HCT116 (cell line): ENCODE data around the gene OS9. TPM values are rescaled to one million over a fixed set of nuclear protein-coding genes. Genes with fewer than 3 reads are reported as not detected.
"Not testable (repeated sequence)": the region's sequence is repeated elsewhere in the genome, so short reads cannot be mapped to it uniquely, and the experiment has no call there.

Experiments used
- ATAC-seq: fragments of 200-7000 bp; cut with Tn5 transposase; 2 replicates; pipeline ENCODE4 v1.9.1; 2020; ENCODE audit warnings: mild to moderate bottlenecking, moderate library complexity
- BruUV-seq: library from RNA; stranded (reverse); fragments of 400-500 nt; replicated peaks from 2 replicates; lab custom pipeline; 2021; lab: Mats Ljungman, UMichigan
- CTCF ChIA-PET: fragments of 300-600 bp; sonication (Branson Sonifier 250); formaldehyde crosslinking; loops from one replicate; lab custom pipeline; 2021; ENCODE audit warnings: antibody characterized with exemption; lab: Charles Lee
- POLR2A ChIA-PET: fragments of 300-600, 350-600 bp; sonication (Branson Sonifier 250); formaldehyde crosslinking; loops from one replicate; lab custom pipeline; 2021; ENCODE audit warnings: antibody characterized with exemption; lab: Charles Lee
- RAD21 ChIA-PET, 2 experiments: fragments of 300-600 bp; sonication (Branson Sonifier 250); formaldehyde crosslinking; loops; one replicate each; lab custom pipeline; 2023; ENCODE audit warnings: low total read pairs in 2 of 2; ENCODE audit not compliant: uncharacterized antibody in 2 of 2, unreplicated experiment in 2 of 2, low non-redundant PET in 1 of 2; lab: Charles Lee
- DNase-seq: peaks from one replicate; pipeline ENCODE4 v3.0.0-alpha.2; 2010; ENCODE audit warnings: low read depth, low spot score
- H2AFZ ChIP-seq: fragments of 200-600 bp; shearing (Covaris generic), sonication (generic); 2 replicates; pipeline ENCODE4 v1.6.1; 2017; ENCODE audit warnings: low read depth, mixed run types, mixed read lengths, antibody characterized with exemption, low read length; ENCODE audit not compliant: poor library complexity, severe bottlenecking
- H3K27ac ChIP-seq: 2 replicates; pipeline ENCODE4 v1.5.1; 2012; ENCODE audit warnings: low read depth, low read length
- H3K27me3 ChIP-seq: fragments of 200-600 bp; sonication (generic); 2 replicates; pipeline ENCODE4 v1.6.1; 2016; ENCODE audit warnings: mixed run types, low read length, mixed read lengths; ENCODE audit not compliant: insufficient read depth
- H3K36me3 ChIP-seq, 2 experiments: fragments of 200-500 bp in 1 of 2; fragments of 200-600 bp in 1 of 2; sonication (Bioruptor generic) in 1 of 2; sonication (generic) in 1 of 2; 2 replicates each; pipeline versions ENCODE4 v1.5.1 to v1.6.1; 2014 to 2016; ENCODE audit warnings: low read length in 2 of 2, inconsistent platforms in 1 of 2, mixed read lengths in 1 of 2, mixed run types in 1 of 2; ENCODE audit not compliant: insufficient read depth in 2 of 2, control insufficient read depth in 1 of 2
- H3K4me1 ChIP-seq, 2 experiments: fragments of 200-600 bp in 1 of 2; sonication (generic) in 1 of 2; 2 replicates each; pipeline versions ENCODE4 v1.5.1 to v1.6.1; 2012 to 2017; ENCODE audit warnings: low read length in 2 of 2, inconsistent platforms in 1 of 2, mild to moderate bottlenecking in 1 of 2, mixed read lengths in 1 of 2, mixed run types in 1 of 2, moderate library complexity in 1 of 2; ENCODE audit not compliant: insufficient read depth in 2 of 2, control insufficient read depth in 1 of 2
- H3K4me2 ChIP-seq: fragments of 200-600 bp; sonication (generic); 2 replicates; pipeline ENCODE4 v1.6.1; 2017; ENCODE audit warnings: mixed run types, low read length, mixed read lengths
- H3K4me3 ChIP-seq, 2 experiments: fragments of 200-600 bp in 1 of 2; sonication (generic) in 1 of 2; replicated peaks in 1 of 2; 2 replicates each; pipeline ENCODE4 v1.5.1; 2011 to 2016; ENCODE audit warnings: low read length in 2 of 2, control low read depth in 1 of 2, low read depth in 1 of 2, mild to moderate bottlenecking in 1 of 2, mixed read lengths in 1 of 2, mixed run types in 1 of 2
- H3K79me2 ChIP-seq: fragments of 200-600 bp; sonication (generic); 2 replicates; pipeline ENCODE4 v1.6.1; 2017; ENCODE audit warnings: mild to moderate bottlenecking, mixed run types, low read length, moderate library complexity, mixed read lengths; ENCODE audit not compliant: insufficient read depth
- H3K9ac ChIP-seq: fragments of 200-600 bp; sonication (generic); 2 replicates; pipeline ENCODE4 v1.6.1; 2016; ENCODE audit warnings: low read length, mixed read lengths
- H3K9me2 ChIP-seq: fragments of 200-600 bp; sonication (generic), shearing (Covaris generic); 2 replicates; pipeline ENCODE4 v1.6.1; 2017; ENCODE audit warnings: mixed run types, mild to moderate bottlenecking, moderate library complexity; ENCODE audit not compliant: insufficient read depth
- H3K9me3 ChIP-seq, 2 experiments: fragments of 200-500 bp in 1 of 2; fragments of 200-600 bp in 1 of 2; sonication (Bioruptor generic) in 1 of 2; sonication (generic) in 1 of 2; 2 replicates each; pipeline ENCODE4 v1.6.1; 2014 to 2017; ENCODE audit warnings: low read length in 2 of 2, mixed read lengths in 2 of 2, inconsistent platforms in 1 of 2, low read depth in 1 of 2, mild to moderate bottlenecking in 1 of 2, mixed run types in 1 of 2, moderate library complexity in 1 of 2; ENCODE audit not compliant: control insufficient read depth in 1 of 2, insufficient read depth in 1 of 2
- H4K20me1 ChIP-seq: fragments of 200-600 bp; sonication (generic), shearing (Covaris generic); 2 replicates; pipeline ENCODE4 v1.6.1; 2017; ENCODE audit warnings: mixed run types, mild to moderate bottlenecking, moderate library complexity; ENCODE audit not compliant: insufficient read depth
- ATF3 ChIP-seq: IDR thresholded peaks from 2 replicates; pipeline ENCODE4 v1.6.1; 2012
- CBX3 ChIP-seq: IDR thresholded peaks from 2 replicates; pipeline ENCODE4 v1.6.1; 2012; ENCODE audit warnings: low read depth
- CEBPB ChIP-seq: IDR thresholded peaks from 2 replicates; pipeline ENCODE4 v1.6.1; 2012; ENCODE audit warnings: low read depth
- EGR1 ChIP-seq: IDR thresholded peaks from 2 replicates; pipeline ENCODE4 v1.6.1; 2012; ENCODE audit warnings: low read depth
- ELF1 ChIP-seq: IDR thresholded peaks from 2 replicates; pipeline ENCODE4 v1.6.1; 2012; ENCODE audit warnings: low read depth, borderline replicate concordance
- EZH2 ChIP-seq: fragments of 200-600 bp; sonication (generic); IDR thresholded peaks from 2 replicates; pipeline ENCODE4 v1.6.1; 2017; ENCODE audit warnings: antibody characterized with exemption, mixed run types
- FOSL1 ChIP-seq: IDR thresholded peaks from 2 replicates; pipeline ENCODE4 v1.6.1; 2012; ENCODE audit warnings: low read depth
- JUND ChIP-seq: IDR thresholded peaks from 2 replicates; pipeline ENCODE4 v1.6.1; 2012
- SIN3A ChIP-seq: IDR thresholded peaks from 2 replicates; pipeline ENCODE4 v1.6.1; 2012; ENCODE audit warnings: low read depth
- SP1 ChIP-seq: IDR thresholded peaks from 2 replicates; pipeline ENCODE4 v1.6.1; 2012; ENCODE audit warnings: low read depth
- SRF ChIP-seq: IDR thresholded peaks from 2 replicates; pipeline ENCODE4 v1.6.1; 2012; ENCODE audit warnings: low read depth
- TCF7L2 ChIP-seq: IDR thresholded peaks from 2 replicates; pipeline ENCODE4 v1.7.0; 2011; ENCODE audit warnings: borderline replicate concordance, inconsistent platforms; ENCODE audit not compliant: insufficient read depth, insufficient read length; ENCODE audit errors: extremely low read depth
- ZFX ChIP-seq: fragments of 450-650 bp; IDR thresholded peaks from 2 replicates; pipeline ENCODE4 v1.6.1; 2017
- ZNF274 ChIP-seq: fragments of 200-500 bp; sonication (Bioruptor generic); IDR thresholded peaks from 2 replicates; pipeline ENCODE4 v1.6.1; 2014; ENCODE audit warnings: mild to moderate bottlenecking, low read depth, low read length, inconsistent platforms
- intact Hi-C: fragments of 100-400 bp; cut with micrococcal nuclease; formaldehyde crosslinking; loops from 2 replicates; pipeline ENCODE4 v1.10.0; 2022
- total RNA-seq: library from RNA; stranded (reverse); gene quantifications from one replicate; pipeline ENCODE4 v1.2.1, GENCODE V29; 2021; ENCODE audit not compliant: unreplicated experiment
- TF ChIP-seq, protein P1 (sequence below): IDR thresholded peaks from 2 replicates; pipeline ENCODE4 v1.6.1; 2011; ENCODE audit warnings: mild to moderate bottlenecking, low read length, moderate library complexity; ENCODE audit not compliant: insufficient replicate concordance; ENCODE audit errors: extremely low read depth
- TF ChIP-seq, protein P2 (sequence below): IDR thresholded peaks from 2 replicates; pipeline ENCODE4 v1.6.1; 2012

Gene OS9
- total RNA-seq, 1 experiment from 2014 or later: 98.4 TPM

DNA sequence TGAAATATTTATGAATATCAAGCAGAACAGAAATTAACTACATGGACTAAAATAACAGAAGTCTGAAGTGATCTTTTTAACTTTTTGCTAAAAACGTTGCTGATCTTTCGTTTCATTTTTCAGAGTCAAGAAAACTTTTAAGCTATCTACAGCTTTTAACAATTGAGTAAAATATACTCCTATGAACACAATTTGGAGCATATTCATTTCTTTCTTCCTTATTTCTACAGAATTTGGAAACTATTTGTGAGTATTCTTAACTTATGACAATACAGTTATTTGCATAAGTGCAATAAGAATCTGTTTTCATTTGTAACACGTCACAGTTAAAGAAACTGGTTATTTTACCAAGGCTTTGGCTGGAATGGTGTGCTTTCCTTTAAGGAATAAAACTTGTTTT lies 39.9 kb upstream of the OS9 start:
- POLR2A ChIA-PET: no interaction called here
- CTCF ChIA-PET: no interaction called here
- DNase-seq (no peak), ATAC-seq (no peak)
- Histone ChIP-seq H3K9me2 (no peaks in the 10 kb centered on the region), H2AFZ (no peak overlapping the region), H3K4me3 (no peak overlapping the region), H3K9me3 (no peaks in the 10 kb centered on the region), H4K20me1 (no peaks in the 10 kb centered on the region), H3K27ac (no peak overlapping the region), H3K36me3 (no peaks in the 10 kb centered on the region), H3K4me2 (no peak overlapping the region), H3K4me1 (no peaks in the 10 kb centered on the region), H3K9ac (no peak overlapping the region), H3K27me3 (no peaks in the 10 kb centered on the region), H3K79me2 (no peaks in the 10 kb centered on the region)
- RAD21 ChIA-PET: no interaction called here
- BruUV-seq: no TSS peak
- TF ChIP-seq ZNF274: no peak
- no peak for TF ChIP-seq FOSL1
- no peak for TF ChIP-seq SRF
- no peak for TF ChIP-seq SP1
- intact Hi-C loops: no loop called here

DNA sequence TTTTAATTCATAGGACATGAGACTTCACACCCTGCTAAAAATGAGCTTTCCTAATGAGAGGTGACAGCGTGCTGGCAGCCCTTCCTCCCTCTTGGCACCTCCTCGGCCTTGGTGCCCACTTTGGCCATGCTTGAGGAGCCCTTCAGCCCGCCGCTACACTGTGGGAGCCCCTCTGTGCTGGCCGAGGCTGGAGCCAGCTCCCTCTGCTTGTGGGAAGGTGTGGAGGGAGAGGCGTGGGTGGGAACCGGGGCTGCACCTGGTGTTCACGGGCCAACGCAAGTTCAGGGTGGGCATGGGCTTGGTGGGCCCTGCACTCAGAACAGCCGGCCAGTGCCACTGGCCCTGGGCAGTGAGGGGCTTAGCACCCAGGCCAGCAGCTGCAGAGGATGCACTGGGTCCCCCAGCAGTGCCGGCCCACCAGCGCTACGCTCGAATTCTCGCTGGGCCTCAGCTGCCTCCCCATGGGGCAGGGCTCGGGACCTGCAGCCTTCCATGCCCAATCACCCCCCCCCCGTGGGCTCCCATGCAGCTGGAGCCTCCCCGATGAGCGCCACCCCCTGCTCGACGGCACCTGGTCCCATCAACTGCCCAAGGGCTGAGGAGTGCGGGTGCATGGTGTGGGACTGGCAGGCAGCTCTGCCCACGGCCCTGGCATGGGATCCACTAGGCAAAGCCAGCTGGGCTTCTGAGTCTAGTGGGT lies 38.2 kb upstream of the OS9 start:
- CTCF ChIA-PET: no interaction called here
- no TSS peak for BruUV-seq

DNA sequence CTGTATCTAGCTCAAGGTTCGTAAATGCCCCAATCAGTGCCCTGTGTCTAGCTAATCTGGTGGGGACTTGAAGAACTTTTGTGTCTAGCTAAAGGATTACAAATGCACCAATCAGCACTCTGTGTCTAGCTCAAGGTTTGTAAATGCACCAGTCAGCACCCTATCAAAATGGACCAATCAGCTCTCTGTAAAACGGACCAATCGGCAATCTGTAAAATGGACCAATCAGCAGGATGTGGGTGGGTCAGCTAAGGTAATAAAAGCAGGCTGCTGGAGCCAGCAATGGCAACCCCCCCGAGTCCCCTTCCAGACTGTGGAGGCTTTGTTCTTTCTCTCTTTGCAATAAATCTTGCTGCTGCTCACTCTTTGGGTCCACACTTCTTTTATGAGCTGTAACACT lies 37.5 kb upstream of the OS9 start:
- H3K36me3 ChIP-seq, RAD21 ChIA-PET, H2AFZ ChIP-seq, H3K4me1 ChIP-seq, POLR2A ChIA-PET, H3K79me2 ChIP-seq, DNase-seq, H3K27ac ChIP-seq, intact Hi-C loops, CTCF ChIA-PET, H3K4me3 ChIP-seq, H3K9ac ChIP-seq, H3K9me2 ChIP-seq, H3K27me3 ChIP-seq, BruUV-seq, H4K20me1 ChIP-seq, H3K9me3 ChIP-seq, ATAC-seq, H3K4me2 ChIP-seq: not testable (repeated sequence)

More for the DNA sequence above, 38.2 kb upstream of the OS9 start:
- Histone ChIP-seq H3K4me3 (no peak overlapping the region), H2AFZ (no peak overlapping the region), H3K27me3 (no peaks in the 10 kb centered on the region), H3K9ac (no peak overlapping the region), H4K20me1 (no peaks in the 10 kb centered on the region), H3K4me1 (no peaks in the 10 kb centered on the region), H3K9me2 (no peaks in the 10 kb centered on the region)
- intact Hi-C loops: no loop called here
- ChIA-PET RAD21 (no interaction called here), POLR2A (no interaction called here)
- DNase-seq: no peak
- TF ChIP-seq JUND: no peak
- no peak for TF ChIP-seq TCF7L2
- no peak for TF ChIP-seq ATF3
- no peak for TF ChIP-seq SIN3A
- TF ChIP-seq, protein P1, sequence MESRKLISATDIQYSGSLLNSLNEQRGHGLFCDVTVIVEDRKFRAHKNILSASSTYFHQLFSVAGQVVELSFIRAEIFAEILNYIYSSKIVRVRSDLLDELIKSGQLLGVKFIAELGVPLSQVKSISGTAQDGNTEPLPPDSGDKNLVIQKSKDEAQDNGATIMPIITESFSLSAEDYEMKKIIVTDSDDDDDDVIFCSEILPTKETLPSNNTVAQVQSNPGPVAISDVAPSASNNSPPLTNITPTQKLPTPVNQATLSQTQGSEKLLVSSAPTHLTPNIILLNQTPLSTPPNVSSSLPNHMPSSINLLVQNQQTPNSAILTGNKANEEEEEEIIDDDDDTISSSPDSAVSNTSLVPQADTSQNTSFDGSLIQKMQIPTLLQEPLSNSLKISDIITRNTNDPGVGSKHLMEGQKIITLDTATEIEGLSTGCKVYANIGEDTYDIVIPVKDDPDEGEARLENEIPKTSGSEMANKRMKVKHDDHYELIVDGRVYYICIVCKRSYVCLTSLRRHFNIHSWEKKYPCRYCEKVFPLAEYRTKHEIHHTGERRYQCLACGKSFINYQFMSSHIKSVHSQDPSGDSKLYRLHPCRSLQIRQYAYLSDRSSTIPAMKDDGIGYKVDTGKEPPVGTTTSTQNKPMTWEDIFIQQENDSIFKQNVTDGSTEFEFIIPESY: no peak
- TF ChIP-seq CEBPB: no peak
- TF ChIP-seq EGR1: no peak
- TF ChIP-seq CBX3: no peak
- no peak for TF ChIP-seq ZFX
- TF ChIP-seq, protein P2, sequence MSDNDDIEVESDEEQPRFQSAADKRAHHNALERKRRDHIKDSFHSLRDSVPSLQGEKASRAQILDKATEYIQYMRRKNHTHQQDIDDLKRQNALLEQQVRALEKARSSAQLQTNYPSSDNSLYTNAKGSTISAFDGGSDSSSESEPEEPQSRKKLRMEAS: no peak
- TF ChIP-seq ELF1: no peak
- TF ChIP-seq EZH2: no peak
- TF ChIP-seq, all 23 proteins: peak for 0
- Histone ChIP-seq H3K9me3 (no peaks in the 10 kb centered on the region), H3K36me3 (no peaks in the 10 kb centered on the region), H3K4me2 (no peak overlapping the region), H3K79me2 (no peaks in the 10 kb centered on the region), H3K27ac (no peak overlapping the region)
- ATAC-seq: no peak
